Measurements from ENCODE around the gene MED16. TPM values are rescaled to one million over a fixed set of nuclear protein-coding genes. Genes with fewer than 3 reads are reported as not detected.

Gene MED16
- total and polyA plus RNA-seq, 2 of the 13 experiments (the other 11 are each of a cell fraction or from before 2014, with no cell fraction given) = 13.3 to 14.8 TPM

GRCh38 chr19:917323-918151, 24.6 kb upstream of the MED16 start, which contains the start of gene KISS1R (continued):
- TF ChIP-seq ZBTB2 (CRISPR knock-in tag; IDR thresholded peaks at IDR 0.05; ENCODE audit: low read depth) = peak; percentile 40; the same call in 1 of the 2 replicates
- TF ChIP-seq NFATC3 (CRISPR knock-in tag; IDR thresholded peaks at IDR 0.05) = no peak
- peak; percentile 35; the same call in 1 of the 2 replicates for TF ChIP-seq ZNF232 (CRISPR knock-in tag; IDR thresholded peaks at IDR 0.05; ENCODE audit: borderline replicate concordance)
- no peak for TF ChIP-seq NR2F1 (CRISPR knock-in tag; IDR thresholded peaks at IDR 0.05)
- no peak for TF ChIP-seq NCOA2 (CRISPR knock-in tag; IDR thresholded peaks at IDR 0.05)
- no peak; the same call in 1 of the 2 replicates for TF ChIP-seq WIZ (CRISPR knock-in tag; IDR thresholded peaks at IDR 0.05)
- TF ChIP-seq ZSCAN25 (CRISPR knock-in tag; IDR thresholded peaks at IDR 0.05) = peak; percentile 87; the same call in 1 of the 2 replicates
- peak; percentile 26 for TF ChIP-seq SP4 (CRISPR knock-in tag; IDR thresholded peaks at IDR 0.05)
- TF ChIP-seq LCORL (IDR thresholded peaks at IDR 0.05) = no peak
- TF ChIP-seq LCORL (CRISPR knock-in tag; IDR thresholded peaks at IDR 0.05) = peak; percentile 74
- TF ChIP-seq SMC3 (IDR thresholded peaks at IDR 0.05; ENCODE audit: low read length) = peak; percentile 35; the same call in 1 of the 2 replicates
- peak; percentile 22 for TF ChIP-seq ZEB1 (IDR thresholded peaks at IDR 0.05; ENCODE audit: insufficient replicate concordance, low read depth)
- no peak for TF ChIP-seq ZNF318 (CRISPR knock-in tag; IDR thresholded peaks at IDR 0.05)
- TF ChIP-seq IRF2 (CRISPR knock-in tag; IDR thresholded peaks at IDR 0.05) = no peak
- TF ChIP-seq ZSCAN9 (CRISPR knock-in tag; IDR thresholded peaks at IDR 0.05; ENCODE audit: borderline replicate concordance) = peak; percentile 71; the same call in 1 of the 2 replicates
- no peak for TF ChIP-seq GMEB2 (CRISPR knock-in tag; IDR thresholded peaks at IDR 0.05; ENCODE audit: low read depth)
- no peak for TF ChIP-seq NBN (conservative IDR thresholded peaks at IDR 0.05)
- no peak; the same call in 1 of the 2 replicates for TF ChIP-seq KAT8 (CRISPR knock-in tag; IDR thresholded peaks at IDR 0.05)
- TF ChIP-seq GTF2F1 (IDR thresholded peaks at IDR 0.05; ENCODE audit: low read length) = no peak
